Esophagus squamous epithelium (tissue), 5 donors: ENCODE measurements around the gene LRRC4C. TPM values are rescaled to one million over a fixed set of nuclear protein-coding genes. Genes with fewer than 3 reads are reported as not detected.
"Not testable (repeated sequence)": the region's sequence is repeated elsewhere in the genome, so short reads cannot be mapped to it uniquely, and the experiment has no call there.

ENCODE experiments used
- DNase-seq: peaks from one replicate; lab custom pipeline; 2025; lab: John Stamatoyannopoulos, UW
- H3K27ac ChIP-seq, 4 donors: fragments of 200-600 bp; sonication (generic); one replicate each; pipeline ENCODE4 v1.5.1; 2016 to 2019; ENCODE audit warnings: mild to moderate bottlenecking in 1 of 4
- H3K27me3 ChIP-seq, 4 donors: fragments of 200-600 bp; sonication (generic); 1 replicate in 3 of 4; 2 replicates in 1 of 4; pipeline versions ENCODE4 v1.5.1 to v1.6.0; 2017 to 2021; ENCODE audit warnings: antibody characterized with exemption in 1 of 4
- H3K36me3 ChIP-seq, 3 donors: fragments of 200-600 bp; sonication (generic); one replicate each; pipeline ENCODE4 v1.5.1; 2016 to 2019
- H3K4me1 ChIP-seq, 3 donors: fragments of 200-600 bp; sonication (generic); one replicate each; pipeline ENCODE4 v1.5.1; 2017 to 2019
- H3K4me3 ChIP-seq, 4 donors: fragments of 200-600 bp; sonication (generic); 1 replicate in 3 of 4; 2 replicates in 1 of 4; pipeline ENCODE4 v1.5.1; 2016 to 2019; ENCODE audit warnings: mild to moderate bottlenecking in 2 of 4, moderate library complexity in 1 of 4
- H3K9me3 ChIP-seq, 3 donors: fragments of 200-600 bp; sonication (generic); one replicate each; pipeline ENCODE4 v1.5.1; 2016 to 2019
- CTCF ChIP-seq, 6 experiments: fragments of 450-650 bp in 4 of 6; fragments of 200-600 bp in 2 of 6; sonication (generic) in 2 of 6; IDR thresholded peaks; one replicate each; pipeline ENCODE4 v1.5.1; 2016 to 2019; ENCODE audit warnings: antibody characterized with exemption in 6 of 6, mild to moderate bottlenecking in 4 of 6, moderate library complexity in 4 of 6
- POLR2A ChIP-seq, 4 donors: fragments of 450-650 bp; IDR thresholded peaks; one replicate each; pipeline ENCODE4 v1.6.1; 2017; ENCODE audit warnings: antibody characterized with exemption in 4 of 4, mild to moderate bottlenecking in 4 of 4, moderate library complexity in 3 of 4
- WGBS, 2 donors: methylation state at CpG; one replicate each; pipeline ENCODE4 v1.1.5; 2018; 5-methylcytosine and 5-hydroxymethylcytosine counted together
- intact Hi-C: fragments of 100-400 bp; cut with DNase I; formaldehyde crosslinking; loops from one replicate; pipeline ENCODE4 v1.15.0; 2022
- total RNA-seq, 4 donors: library from RNA; depleted of rRNA; stranded (reverse); fragments of >200 nt; gene quantifications; one replicate each; pipeline ENCODE4 v1.1.0, GENCODE V29; 2016
- donor health status: DM: yes; HTN: yes; CAD: no.

The LRRC4C gene
- total RNA-seq, 4 donors from 2014 or later = 0.09 to 0.38 (median 0.30) TPM; not detected in 1

- Histone ChIP-seq H3K36me3 (no peaks in the 10 kb centered on the region), H3K27ac (no peak overlapping the region), H3K4me1 (no peaks in the 10 kb centered on the region), H3K4me3 (no peak overlapping the region), H3K27me3 (no peaks in the 10 kb centered on the region), H3K9me3 (no peaks in the 10 kb centered on the region)
- TF ChIP-seq CTCF (IDR thresholded peaks at IDR 0.05) (no peak), POLR2A (IDR thresholded peaks at IDR 0.05) (no peak)
- intact Hi-C loops = no loop called here
- no peak for DNase-seq
Measured at GRCh38 chr11:40207416-40207815, 1252.0 kb downstream of the LRRC4C start.

GRCh38 chr11:40204228-40204627 lies 1255.2 kb downstream of the LRRC4C start:
- TF ChIP-seq POLR2A (IDR thresholded peaks at IDR 0.05) (no peak), CTCF (IDR thresholded peaks at IDR 0.05) (no peak)
- Histone ChIP-seq H3K9me3 (no peaks in the 10 kb centered on the region), H3K27me3 (no peaks in the 10 kb centered on the region), H3K4me3 (no peak overlapping the region), H3K36me3 (no peaks in the 10 kb centered on the region), H3K4me1 (no peaks in the 10 kb centered on the region), H3K27ac (no peak overlapping the region)
- intact Hi-C loops = no loop called here
- no peak for DNase-seq
- WGBS, 2 donors = 57 to 61% methylated on average over 2 of the region's 2 CpGs

GRCh38 chr11:40203606-40204005 lies 1255.8 kb downstream of the LRRC4C start:
- Histone ChIP-seq H3K36me3 (no peaks in the 10 kb centered on the region), H3K4me1 (no peaks in the 10 kb centered on the region), H3K27me3 (no peaks in the 10 kb centered on the region), H3K9me3 (no peaks in the 10 kb centered on the region), H3K27ac (no peak overlapping the region), H3K4me3 (no peak overlapping the region)
- intact Hi-C loops = no loop called here
- WGBS, 2 donors = 25 to 35% methylated on average over 1 of the region's 1 CpG
- no peak for DNase-seq
- no peak for TF ChIP-seq CTCF (IDR thresholded peaks at IDR 0.05)
- no peak for TF ChIP-seq POLR2A (IDR thresholded peaks at IDR 0.05)

GRCh38 chr11:40202589-40203270 lies 1256.7 kb downstream of the LRRC4C start:
- DNase-seq = no peak
- TF ChIP-seq CTCF (IDR thresholded peaks at IDR 0.05) (no peak), POLR2A (IDR thresholded peaks at IDR 0.05) (no peak)
- no peaks in the 10 kb centered on the region for H3K27me3 ChIP-seq
- 38 to 50% methylated on average over 3 of the region's 3 CpGs for WGBS, 2 donors
- H3K9me3 ChIP-seq = no peaks in the 10 kb centered on the region
- intact Hi-C loops = no loop called here
- no peak overlapping the region for H3K27ac ChIP-seq
- H3K4me3 ChIP-seq = no peak overlapping the region
- H3K4me1 ChIP-seq = no peaks in the 10 kb centered on the region
- no peaks in the 10 kb centered on the region for H3K36me3 ChIP-seq

- H3K36me3 ChIP-seq, H3K27ac ChIP-seq, H3K4me1 ChIP-seq, H3K27me3 ChIP-seq, DNase-seq, H3K9me3 ChIP-seq, intact Hi-C loops, H3K4me3 ChIP-seq: not testable (repeated sequence)
- 71% methylated on average over 3 of the region's 5 CpGs; no CpG with 5 or more reads in 1 of the 2 donors for WGBS, 2 donors
Measured at GRCh38 chr11:40192590-40192989, 1266.9 kb downstream of the LRRC4C start.
